ENCODE measurements around the gene KAT7. TPM values are rescaled to one million over a fixed set of nuclear protein-coding genes. Genes with fewer than 3 reads are reported as not detected.

The KAT7 gene
- total RNA-seq, 1 experiment from 2014 or later = 79.5 TPM

DNA sequence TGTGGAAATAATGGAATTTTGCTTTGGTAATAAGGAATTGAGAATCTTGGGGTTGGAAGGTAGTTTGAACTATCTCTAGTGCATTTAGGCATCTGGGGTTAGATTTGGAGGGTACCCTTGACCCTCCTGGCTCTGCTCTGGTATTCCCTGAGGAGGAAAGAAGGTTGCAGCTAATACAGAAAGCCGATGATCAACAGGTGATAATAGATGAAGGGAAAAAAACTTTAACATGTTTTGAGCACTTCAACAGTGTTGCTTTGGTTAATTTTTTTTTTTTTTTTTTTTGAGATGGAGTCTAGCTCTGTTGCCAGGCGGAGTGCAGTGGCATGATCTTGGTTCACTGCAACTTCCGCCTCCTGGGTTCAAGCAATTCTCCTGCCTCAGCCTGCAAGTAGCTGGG lies 4.8 kb downstream of the KAT7 start:
- ChIA-PET POLR2A (interaction anchor here (1.1 kb wide), 1 partner anchor 29 kb away, joined by 4 read pairs; no protein-coding TSS in a partner anchor), CTCF (interaction anchor here (0.7 kb wide), 1 partner anchor 163 kb away, joined by 3 read pairs; no protein-coding TSS in a partner anchor), RAD21 (ENCODE audit: low non-redundant PET in 1 of 2, low total read pairs in 2 of 2, uncharacterized antibody in 2 of 2, unreplicated experiment in 2 of 2) (no interaction called here)
- no peak for DNase-seq (ENCODE audit: low read depth, low spot score)
- intact Hi-C loops (cut with micrococcal nuclease) = no loop called here
- BruUV-seq (replicated peaks) = no TSS peak
- Histone ChIP-seq H3K4me2 (ENCODE audit: low read length) (no peak overlapping the region), H3K27ac (ENCODE audit: low read depth, low read length) (no peak overlapping the region), H3K9me2 (ENCODE audit: insufficient read depth) (no peaks in the 10 kb centered on the region), H4K20me1 (ENCODE audit: insufficient read depth) (peaks cover 17% of the 10 kb centered on the region; the same call in 1 of the 2 replicates), H2AFZ (ENCODE audit: low read depth, low read length, poor library complexity, severe bottlenecking) (no peak overlapping the region), H3K4me3 (replicated peaks in 1 of 2; ENCODE audit: low read depth in 1 of 2, low read length in 2 of 2) (no peak overlapping the region), H3K9ac (ENCODE audit: low read length) (no peak overlapping the region), H3K27me3 (ENCODE audit: insufficient read depth, low read length) (no peaks in the 10 kb centered on the region), H3K79me2 (ENCODE audit: insufficient read depth, low read length) (peaks cover 80% of the 10 kb centered on the region), H3K36me3 (ENCODE audit: control insufficient read depth in 1 of 2, insufficient read depth in 2 of 2, low read length in 2 of 2) (peaks cover 44 to 69% of the 10 kb centered on the region in 2 experiments), H3K4me1 (ENCODE audit: control insufficient read depth in 1 of 2, insufficient read depth in 2 of 2, low read length in 2 of 2) (peaks cover 7 to 9% of the 10 kb centered on the region in 2 experiments), H3K9me3 (ENCODE audit: control insufficient read depth in 1 of 2, insufficient read depth in 1 of 2, low read depth in 1 of 2, low read length in 2 of 2) (no peaks in the 10 kb centered on the region)
- TF ChIP-seq, protein P1, sequence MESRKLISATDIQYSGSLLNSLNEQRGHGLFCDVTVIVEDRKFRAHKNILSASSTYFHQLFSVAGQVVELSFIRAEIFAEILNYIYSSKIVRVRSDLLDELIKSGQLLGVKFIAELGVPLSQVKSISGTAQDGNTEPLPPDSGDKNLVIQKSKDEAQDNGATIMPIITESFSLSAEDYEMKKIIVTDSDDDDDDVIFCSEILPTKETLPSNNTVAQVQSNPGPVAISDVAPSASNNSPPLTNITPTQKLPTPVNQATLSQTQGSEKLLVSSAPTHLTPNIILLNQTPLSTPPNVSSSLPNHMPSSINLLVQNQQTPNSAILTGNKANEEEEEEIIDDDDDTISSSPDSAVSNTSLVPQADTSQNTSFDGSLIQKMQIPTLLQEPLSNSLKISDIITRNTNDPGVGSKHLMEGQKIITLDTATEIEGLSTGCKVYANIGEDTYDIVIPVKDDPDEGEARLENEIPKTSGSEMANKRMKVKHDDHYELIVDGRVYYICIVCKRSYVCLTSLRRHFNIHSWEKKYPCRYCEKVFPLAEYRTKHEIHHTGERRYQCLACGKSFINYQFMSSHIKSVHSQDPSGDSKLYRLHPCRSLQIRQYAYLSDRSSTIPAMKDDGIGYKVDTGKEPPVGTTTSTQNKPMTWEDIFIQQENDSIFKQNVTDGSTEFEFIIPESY (IDR thresholded peaks at IDR 0.05; ENCODE audit: extremely low read depth, insufficient replicate concordance, low read length) = no peak
- TF ChIP-seq SRF (IDR thresholded peaks at IDR 0.05; ENCODE audit: low read depth) (no peak), SIN3A (IDR thresholded peaks at IDR 0.05; ENCODE audit: low read depth) (no peak), CBX3 (IDR thresholded peaks at IDR 0.05; ENCODE audit: low read depth) (no peak), ELF1 (IDR thresholded peaks at IDR 0.05; ENCODE audit: borderline replicate concordance, low read depth) (no peak)
- TF ChIP-seq, protein P2, sequence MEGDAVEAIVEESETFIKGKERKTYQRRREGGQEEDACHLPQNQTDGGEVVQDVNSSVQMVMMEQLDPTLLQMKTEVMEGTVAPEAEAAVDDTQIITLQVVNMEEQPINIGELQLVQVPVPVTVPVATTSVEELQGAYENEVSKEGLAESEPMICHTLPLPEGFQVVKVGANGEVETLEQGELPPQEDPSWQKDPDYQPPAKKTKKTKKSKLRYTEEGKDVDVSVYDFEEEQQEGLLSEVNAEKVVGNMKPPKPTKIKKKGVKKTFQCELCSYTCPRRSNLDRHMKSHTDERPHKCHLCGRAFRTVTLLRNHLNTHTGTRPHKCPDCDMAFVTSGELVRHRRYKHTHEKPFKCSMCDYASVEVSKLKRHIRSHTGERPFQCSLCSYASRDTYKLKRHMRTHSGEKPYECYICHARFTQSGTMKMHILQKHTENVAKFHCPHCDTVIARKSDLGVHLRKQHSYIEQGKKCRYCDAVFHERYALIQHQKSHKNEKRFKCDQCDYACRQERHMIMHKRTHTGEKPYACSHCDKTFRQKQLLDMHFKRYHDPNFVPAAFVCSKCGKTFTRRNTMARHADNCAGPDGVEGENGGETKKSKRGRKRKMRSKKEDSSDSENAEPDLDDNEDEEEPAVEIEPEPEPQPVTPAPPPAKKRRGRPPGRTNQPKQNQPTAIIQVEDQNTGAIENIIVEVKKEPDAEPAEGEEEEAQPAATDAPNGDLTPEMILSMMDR (IDR thresholded peaks at IDR 0.05 in 2 of 3, conservative IDR thresholded peaks at IDR 0.05 in 1 of 3; ENCODE audit: borderline replicate concordance in 1 of 3, insufficient read depth in 1 of 3, low read depth in 2 of 3, low read length in 2 of 3) = no peak
- ATAC-seq = no peak

All from HCT116 (cell line).